ENCODE data around the gene IMMT.

Gene IMMT

GRCh38 chr2:86139981-86140380, 55.3 kb downstream of the IMMT start:
- DNase-seq: no peak

GRCh38 chr2:86138736-86139625, 56.3 kb downstream of the IMMT start:
- DNase-seq: no peak

GRCh38 chr2:86136141-86136540, 59.1 kb downstream of the IMMT start:
- DNase-seq: no peak

- DNase-seq: no peak
These were observed 59.6 kb downstream of the IMMT start for GRCh38 chr2:86135653-86136052.

GRCh38 chr2:86134709-86135108, 60.6 kb downstream of the IMMT start:
- no peak for DNase-seq

- no peak for DNase-seq
These were observed 70.6 kb downstream of the IMMT start for GRCh38 chr2:86124683-86125082.

- DNase-seq: no peak
These were observed 71.8 kb downstream of the IMMT start for GRCh38 chr2:86123328-86123925.

GRCh38 chr2:86118130-86118529, 77.1 kb downstream of the IMMT start:
- no peak for DNase-seq

- no peak for DNase-seq
These were observed 88.2 kb downstream of the IMMT start for GRCh38 chr2:86107031-86107430.

GRCh38 chr2:86105969-86106945, 89.0 kb downstream of the IMMT start, which contains the start of gene PTCD3:
PTCD3 (plus strand) TSS chr2:86106235; CDS start chr2:86106248, 13 bp downstream.
- peak; percentile 26 for DNase-seq

GRCh38 chr2:86105252-86105968, 89.9 kb downstream of the IMMT start, which contains the start of gene POLR1A:
POLR1A (minus strand) TSS chr2:86105886; CDS start chr2:86105776, 110 bp downstream.
- DNase-seq: no peak

GRCh38 chr2:86102157-86102556, 93.1 kb downstream of the IMMT start:
- no peak for DNase-seq

GRCh38 chr2:86097913-86098312, 97.3 kb downstream of the IMMT start:
- DNase-seq: no peak

- DNase-seq: no peak
These were observed 98.0 kb downstream of the IMMT start for GRCh38 chr2:86097114-86097896.

- no peak for DNase-seq
These were observed 101.0 kb downstream of the IMMT start for GRCh38 chr2:86094229-86094628.

All from 8988T (cell line).